Activated naive CD8-positive, alpha-beta T cell treated with anti-CD3 and anti-CD28 coated beads, Interleukin-2, amount 10 ng/mL, durations not matched to agents 7 days and 5 days (primary cell): ENCODE data around the gene MEN1. TPM values are rescaled to one million over a fixed set of nuclear protein-coding genes. Genes with fewer than 3 reads are reported as not detected.
A peak's percentile ranks its signal among the peaks of the same experiment; 100 is the strongest.
"Not testable (repeated sequence)": the region's sequence is repeated elsewhere in the genome, so short reads cannot be mapped to it uniquely, and the experiment has no call there.

Experiments used
- ATAC-seq: fragments of 150-1000 bp; cut with Tn5 transposase; one replicate; pipeline ENCODE4 v1.10.0; 2021; ENCODE audit warnings: low read depth, moderate library complexity
- POLR2A ChIA-PET: fragments of 350-600 bp; sonication (Branson Sonifier 250); formaldehyde crosslinking; loops from one replicate; lab custom pipeline; 2021; ENCODE audit warnings: antibody characterized with exemption; lab: Charles Lee
- DNase-seq: peaks from one replicate; pipeline ENCODE4 v3.0.0; 2021
- H3K27ac Mint-ChIP-seq: one replicate; pipeline ENCODE4 v1.8.0; 2022; ENCODE audit warnings: mild to moderate bottlenecking, mixed read lengths
- H3K27me3 Mint-ChIP-seq: one replicate; pipeline ENCODE4 v1.8.0; 2022; ENCODE audit warnings: mild to moderate bottlenecking, moderate library complexity, mixed read lengths
- H3K36me3 Mint-ChIP-seq: one replicate; pipeline ENCODE4 v1.8.0; 2021; ENCODE audit warnings: mild to moderate bottlenecking, mixed read lengths
- H3K4me1 Mint-ChIP-seq: one replicate; pipeline ENCODE4 v1.8.0; 2021; ENCODE audit warnings: mixed read lengths
- H3K4me3 Mint-ChIP-seq: one replicate; pipeline ENCODE4 v1.8.0; 2022; ENCODE audit warnings: mild to moderate bottlenecking, moderate library complexity, mixed read lengths
- H3K9me3 Mint-ChIP-seq: one replicate; pipeline ENCODE4 v1.8.0; 2021; ENCODE audit warnings: mixed read lengths
- total RNA-seq, 2 experiments: library from RNA; stranded (reverse); gene quantifications; one replicate each; pipeline ENCODE4 v1.2.3, GENCODE V29; 2021

The MEN1 gene
- total RNA-seq, 2 experiments from 2014 or later = 37.4 to 39.0 TPM

GRCh38 chr11:64834031-64834722, 23.8 kb upstream of the MEN1 start:
- no peaks in the 10 kb centered on the region for H3K27me3 Mint-ChIP-seq
- peaks cover 4% of the 10 kb centered on the region for H3K4me1 Mint-ChIP-seq
- no peaks in the 10 kb centered on the region for H3K9me3 Mint-ChIP-seq
- DNase-seq = no peak
- POLR2A ChIA-PET = no interaction called here
- H3K36me3 Mint-ChIP-seq = no peaks in the 10 kb centered on the region
- ATAC-seq = no peak
- no peak overlapping the region for H3K4me3 Mint-ChIP-seq
- H3K27ac Mint-ChIP-seq = no peak overlapping the region

DNA sequence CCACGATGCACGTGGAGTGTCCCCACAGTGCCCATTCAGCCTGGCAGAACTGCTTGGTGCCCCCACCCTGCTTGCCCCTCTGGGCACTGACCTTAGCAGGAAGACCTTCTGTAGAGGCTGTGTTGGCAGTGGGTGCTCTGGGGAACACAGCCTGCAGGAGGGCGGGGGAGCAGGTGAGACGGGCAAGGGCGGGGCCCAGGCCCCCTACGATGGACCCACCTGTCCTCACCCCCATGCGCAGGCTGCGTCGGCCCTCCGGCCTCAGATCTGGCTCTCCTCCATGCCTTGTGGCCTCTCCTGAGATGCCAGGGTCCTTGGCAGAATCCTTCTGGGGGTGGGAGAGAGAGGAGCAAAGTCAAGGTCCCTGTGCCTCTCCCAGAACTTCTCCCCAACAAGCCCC, 23.2 kb upstream of the MEN1 start:
- no peaks in the 10 kb centered on the region for H3K27me3 Mint-ChIP-seq
- POLR2A ChIA-PET = no interaction called here
- H3K9me3 Mint-ChIP-seq = no peaks in the 10 kb centered on the region
- DNase-seq (no peak), ATAC-seq (no peak)
- H3K4me1 Mint-ChIP-seq = peaks cover 4% of the 10 kb centered on the region
- H3K4me3 Mint-ChIP-seq = no peak overlapping the region
- H3K36me3 Mint-ChIP-seq = no peaks in the 10 kb centered on the region
- H3K27ac Mint-ChIP-seq = no peak overlapping the region

DNA sequence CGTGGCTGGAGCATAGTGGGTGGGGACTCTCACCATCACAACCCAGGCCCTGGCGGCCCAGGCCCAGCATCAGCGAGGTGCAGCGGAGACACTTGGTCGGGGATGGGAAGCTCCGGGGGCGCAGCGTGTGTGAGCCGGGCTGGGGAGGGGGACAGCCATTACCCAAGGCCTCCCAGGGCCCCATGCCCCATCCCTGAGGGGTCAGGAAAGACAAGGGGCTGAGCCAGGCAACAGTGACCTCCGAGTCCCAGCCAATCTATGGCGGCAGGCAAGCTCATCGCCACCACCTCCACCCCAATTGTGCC, 22.8 kb upstream of the MEN1 start:
- Mint-ChIP-seq H3K27ac (no peak overlapping the region), H3K4me3 (no peak overlapping the region), H3K4me1 (peaks cover 4% of the 10 kb centered on the region), H3K36me3 (no peaks in the 10 kb centered on the region), H3K27me3 (no peaks in the 10 kb centered on the region), H3K9me3 (no peaks in the 10 kb centered on the region)
- ATAC-seq = no peak
- DNase-seq = no peak
- POLR2A ChIA-PET = no interaction called here

DNA sequence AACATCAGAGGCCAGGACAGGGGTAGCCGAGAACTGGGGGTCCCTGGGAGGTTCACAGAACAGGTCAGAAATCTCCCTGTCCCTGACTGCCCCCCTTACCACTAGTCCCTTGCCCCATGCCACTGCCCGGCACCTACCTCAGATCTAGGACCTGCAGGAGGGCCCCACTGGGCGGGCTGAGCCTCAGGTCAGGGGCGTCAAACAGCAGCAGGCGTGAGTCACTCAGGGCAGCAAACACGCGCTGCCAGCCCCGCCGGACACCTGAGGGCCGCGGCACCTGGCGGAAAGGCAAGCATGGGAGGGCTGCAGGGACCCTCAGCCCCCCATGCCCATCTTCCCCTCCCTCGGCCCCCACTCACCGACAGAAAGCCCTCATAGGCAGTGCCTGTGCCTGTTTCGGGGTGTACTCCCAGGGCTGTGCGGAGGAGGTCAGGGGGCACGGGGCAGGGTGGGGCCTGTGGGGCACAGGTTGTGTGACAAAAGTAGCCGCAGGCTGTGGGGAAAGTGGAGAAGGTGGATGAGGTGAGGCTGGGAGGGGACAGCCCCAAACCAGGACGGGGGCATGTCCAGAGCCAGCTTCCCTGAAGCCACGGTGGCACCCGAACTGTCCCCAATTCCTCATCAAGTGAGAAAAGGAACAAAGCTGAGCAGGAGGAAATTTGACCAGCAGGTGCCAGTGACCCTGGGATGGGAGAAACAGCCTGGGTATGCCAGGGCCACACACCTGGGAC, 22.3 kb upstream of the MEN1 start:
- Mint-ChIP-seq H3K36me3 (no peaks in the 10 kb centered on the region), H3K27ac (no peak overlapping the region), H3K9me3 (no peaks in the 10 kb centered on the region), H3K27me3 (no peaks in the 10 kb centered on the region), H3K4me1 (peaks cover 4% of the 10 kb centered on the region), H3K4me3 (no peak overlapping the region)
- no peak for ATAC-seq
- no peak for DNase-seq
- POLR2A ChIA-PET = no interaction called here

DNA sequence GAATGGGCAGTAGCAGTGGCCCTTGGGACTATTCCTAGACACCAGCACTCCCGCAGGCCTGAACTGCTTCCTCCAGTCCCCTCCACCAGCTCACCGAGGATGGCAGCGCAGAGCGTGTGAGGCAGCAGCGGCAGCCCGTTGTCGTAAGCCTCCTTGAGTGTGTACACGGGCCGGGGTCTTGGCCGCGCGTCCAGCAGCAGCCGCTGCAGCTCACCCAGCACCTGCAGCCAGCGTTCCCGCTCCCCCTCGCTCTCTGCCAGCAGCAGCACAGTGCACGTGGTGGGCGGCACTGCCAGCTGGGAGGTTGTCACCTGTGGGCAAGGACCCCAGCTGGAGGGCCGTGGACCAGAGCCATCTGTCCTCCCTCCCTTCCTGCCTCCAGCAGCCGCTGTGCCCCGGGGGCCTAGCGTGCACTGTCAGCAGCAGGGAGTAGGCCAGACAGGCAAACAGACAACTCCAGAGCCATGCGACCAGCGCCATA, 21.1 kb upstream of the MEN1 start:
- Mint-ChIP-seq H3K4me1 (no peaks in the 10 kb centered on the region), H3K36me3 (no peaks in the 10 kb centered on the region), H3K27me3 (no peaks in the 10 kb centered on the region), H3K9me3 (no peaks in the 10 kb centered on the region), H3K27ac (no peak overlapping the region), H3K4me3 (no peak overlapping the region)
- POLR2A ChIA-PET = no interaction called here
- ATAC-seq (no peak), DNase-seq (no peak)

DNA sequence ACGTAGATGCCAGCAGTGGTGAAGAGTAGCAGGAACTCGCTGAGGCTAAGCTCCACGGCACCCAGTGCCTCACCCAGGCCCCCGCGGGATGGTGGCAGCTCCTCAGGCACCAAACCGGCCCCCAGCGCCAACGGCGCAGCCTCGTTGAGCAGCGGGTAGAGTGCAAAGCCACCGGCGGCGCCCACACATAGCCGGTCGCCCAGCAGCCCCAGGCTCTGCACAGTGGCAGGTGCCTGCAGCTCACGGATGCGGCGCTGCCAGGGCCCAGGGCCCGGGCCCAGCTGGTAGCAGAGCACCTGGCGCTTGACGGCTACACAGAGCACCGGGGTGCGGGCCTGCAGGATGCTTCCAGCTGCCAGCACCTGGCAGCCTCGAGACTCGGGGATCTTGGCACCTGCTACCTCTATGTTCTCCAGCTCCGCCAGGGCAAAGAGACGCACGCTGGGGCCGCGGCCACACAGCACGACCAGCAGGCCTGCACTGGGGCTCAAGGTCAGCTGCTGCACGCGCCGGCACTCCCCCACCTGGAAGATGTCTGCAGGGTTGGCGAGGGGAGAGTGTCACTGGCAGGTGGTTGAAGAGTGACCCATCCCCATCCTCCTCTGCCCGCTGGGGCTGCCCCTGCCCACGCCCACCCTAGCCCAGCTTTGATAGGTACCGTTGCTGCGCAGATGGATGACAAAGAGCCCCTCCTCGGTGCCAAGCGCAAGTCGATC, 19.3 kb upstream of the MEN1 start:
- no peak for DNase-seq
- Mint-ChIP-seq H3K27ac (no peak overlapping the region), H3K4me3 (no peak overlapping the region), H3K27me3 (no peaks in the 10 kb centered on the region), H3K4me1 (no peaks in the 10 kb centered on the region), H3K36me3 (no peaks in the 10 kb centered on the region), H3K9me3 (no peaks in the 10 kb centered on the region)
- ATAC-seq = no peak
- POLR2A ChIA-PET = no interaction called here

GRCh38 chr11:64827451-64827839, 17.1 kb upstream of the MEN1 start:
- Mint-ChIP-seq H3K9me3 (no peaks in the 10 kb centered on the region), H3K4me3 (no peak overlapping the region), H3K27me3 (no peaks in the 10 kb centered on the region), H3K36me3 (no peaks in the 10 kb centered on the region), H3K4me1 (no peaks in the 10 kb centered on the region), H3K27ac (no peak overlapping the region)
- DNase-seq = no peak
- ATAC-seq = no peak
- POLR2A ChIA-PET = no interaction called here

DNA sequence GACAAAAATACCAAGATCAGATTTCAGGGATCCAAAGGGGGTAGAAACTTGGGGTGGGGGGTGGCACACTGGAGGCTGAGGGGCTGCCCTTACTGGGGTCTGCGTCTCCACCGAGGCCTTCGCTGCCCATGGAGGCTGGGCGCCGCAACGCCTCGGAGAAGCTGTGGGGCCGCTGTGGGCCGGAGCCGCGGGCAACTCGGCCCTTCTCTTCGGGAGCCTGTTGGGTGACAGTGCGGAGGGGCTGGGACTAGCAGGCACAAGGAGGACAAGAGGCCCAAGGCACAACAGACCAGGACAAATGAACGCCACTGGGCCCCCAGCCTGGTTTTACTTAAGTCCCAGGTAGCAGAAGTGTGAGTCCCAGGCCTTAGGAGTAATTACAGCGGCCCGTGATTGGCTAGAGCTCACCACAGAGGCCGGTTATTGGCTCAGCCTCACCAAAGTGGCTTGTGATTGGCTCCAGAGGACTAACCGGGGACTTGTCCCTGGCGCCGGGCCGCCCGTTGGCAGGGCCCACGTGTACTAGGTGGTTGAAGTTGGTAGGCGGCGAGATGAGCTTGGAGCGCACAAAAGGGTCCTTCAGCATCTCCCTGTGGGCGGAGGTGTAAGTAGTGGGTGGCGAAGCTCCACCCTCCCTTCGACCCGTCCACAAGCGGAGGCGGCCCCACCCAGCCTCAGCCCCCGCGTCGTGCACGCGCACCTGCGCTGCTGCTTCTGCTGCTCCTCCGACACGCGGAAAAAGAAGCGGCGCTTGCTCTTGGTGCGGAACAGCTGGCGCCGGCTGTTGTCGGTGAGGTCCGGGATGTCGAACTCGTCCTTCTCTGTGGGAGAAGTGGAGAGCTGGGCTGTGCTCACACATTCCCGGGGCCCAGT, 16.5 kb upstream of the MEN1 start:
- POLR2A ChIA-PET = interaction anchor here (0.7 kb wide), 1 partner anchor 10 kb away, joined by 5 read pairs; no protein-coding TSS in a partner anchor
- H3K27me3 Mint-ChIP-seq = no peaks in the 10 kb centered on the region
- no peak overlapping the region for H3K27ac Mint-ChIP-seq
- H3K4me3 Mint-ChIP-seq = no peak overlapping the region
- H3K36me3 Mint-ChIP-seq = no peaks in the 10 kb centered on the region
- DNase-seq (no peak), ATAC-seq (no peak)
- H3K9me3 Mint-ChIP-seq = no peaks in the 10 kb centered on the region
- H3K4me1 Mint-ChIP-seq = no peaks in the 10 kb centered on the region

- no peaks in the 10 kb centered on the region for H3K4me1 Mint-ChIP-seq
- H3K27ac Mint-ChIP-seq = no peak overlapping the region
- POLR2A ChIA-PET = interaction anchor here (0.7 kb wide), 1 partner anchor 10 kb away, joined by 5 read pairs; no protein-coding TSS in a partner anchor
- no peaks in the 10 kb centered on the region for H3K9me3 Mint-ChIP-seq
- H3K27me3 Mint-ChIP-seq = no peaks in the 10 kb centered on the region
- ATAC-seq (no peak), DNase-seq (no peak)
- no peak overlapping the region for H3K4me3 Mint-ChIP-seq
- H3K36me3 Mint-ChIP-seq = no peaks in the 10 kb centered on the region
Measured at GRCh38 chr11:64826062-64826461, 15.7 kb upstream of the MEN1 start.

GRCh38 chr11:64823568-64824119, 13.3 kb upstream of the MEN1 start:
- Mint-ChIP-seq H3K4me3 (no peak overlapping the region), H3K27me3 (no peaks in the 10 kb centered on the region), H3K36me3 (no peaks in the 10 kb centered on the region), H3K4me1 (no peaks in the 10 kb centered on the region), H3K9me3 (no peaks in the 10 kb centered on the region), H3K27ac (no peak overlapping the region)
- ATAC-seq (no peak), DNase-seq (no peak)
- POLR2A ChIA-PET = no interaction called here

DNA sequence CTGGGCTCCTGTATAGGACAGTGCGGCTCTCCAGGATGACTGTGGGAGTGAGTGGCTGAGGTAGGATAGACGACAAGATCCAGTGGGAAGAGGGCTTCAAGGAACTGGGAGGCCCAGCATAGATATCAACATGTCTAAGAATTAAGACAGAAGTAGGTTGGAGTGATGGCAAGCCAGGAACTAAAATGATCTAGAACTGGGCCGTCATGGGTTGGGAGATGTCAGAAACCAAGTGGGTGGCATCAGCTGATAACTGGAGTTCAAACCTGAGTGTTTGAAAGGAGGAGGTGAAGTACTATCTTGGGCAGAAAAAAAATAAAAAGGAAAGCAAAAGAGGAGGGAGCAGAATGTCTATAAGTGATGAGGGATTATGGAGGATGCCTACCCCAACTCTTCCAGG, 7.1 kb upstream of the MEN1 start:
- Mint-ChIP-seq H3K4me1 (no peaks in the 10 kb centered on the region), H3K27ac (peak overlapping the region; percentile 13), H3K27me3 (peaks cover 1% of the 10 kb centered on the region), H3K36me3 (no peaks in the 10 kb centered on the region), H3K4me3 (no peak overlapping the region), H3K9me3 (no peaks in the 10 kb centered on the region)
- DNase-seq = no peak
- POLR2A ChIA-PET = no interaction called here
- ATAC-seq = no peak

DNA sequence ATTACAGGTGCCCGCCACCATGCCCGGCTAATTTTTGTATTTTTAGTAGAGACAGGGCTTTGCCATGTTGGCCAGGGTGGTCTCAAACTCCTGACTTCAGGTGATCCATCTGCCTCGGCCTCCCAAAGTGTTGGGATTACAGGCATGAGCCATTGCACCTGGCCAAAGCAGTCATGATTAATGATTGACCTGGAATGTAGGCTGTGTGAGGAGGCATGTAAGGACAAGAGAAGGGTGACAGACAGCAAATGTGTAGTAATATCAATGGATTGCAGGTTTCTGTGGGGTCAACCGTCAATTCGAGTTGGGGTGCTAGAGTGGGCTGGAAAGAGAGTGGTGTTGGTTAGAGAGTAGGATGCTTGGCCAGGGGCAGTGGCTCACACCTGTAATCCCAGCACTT, 5.1 kb upstream of the MEN1 start:
- not testable (repeated sequence) for H3K27me3 Mint-ChIP-seq, H3K27ac Mint-ChIP-seq, H3K4me1 Mint-ChIP-seq, ATAC-seq, H3K4me3 Mint-ChIP-seq, DNase-seq, H3K9me3 Mint-ChIP-seq, H3K36me3 Mint-ChIP-seq
- POLR2A ChIA-PET = interaction anchor here (0.6 kb wide), 1 partner anchor 111 kb away, joined by 3 read pairs; no protein-coding TSS in a partner anchor

- peaks cover 1% of the 10 kb centered on the region for H3K27me3 Mint-ChIP-seq
- no peak for ATAC-seq
- POLR2A ChIA-PET = no interaction called here
Measured at GRCh38 chr11:64814712-64815187, 4.4 kb upstream of the MEN1 start.

More at GRCh38 chr11:64814712-64815187, 4.4 kb upstream of the MEN1 start:
- H3K4me3 Mint-ChIP-seq = no peak overlapping the region
- no peak overlapping the region for H3K27ac Mint-ChIP-seq
- DNase-seq = no peak
- H3K4me1 Mint-ChIP-seq = peaks cover 7% of the 10 kb centered on the region
- H3K36me3 Mint-ChIP-seq = no peaks in the 10 kb centered on the region
- no peaks in the 10 kb centered on the region for H3K9me3 Mint-ChIP-seq
